ENCODE data around the gene OR1L8.

- no peak for TF ChIP-seq CTCF (IDR thresholded peaks at IDR 0.05)
- no peak for TF ChIP-seq ZFX (IDR thresholded peaks at IDR 0.05; ENCODE audit: borderline replicate concordance)
These were observed 44.4 kb downstream of the OR1L8 start for GRCh38 chr9:122538757-122539156.

Data from 22Rv1 (cell line).